ENCODE data around the gene KRTAP10-11.
"Not testable (repeated sequence)": the region's sequence is repeated elsewhere in the genome, so short reads cannot be mapped to it uniquely, and the experiment has no call there.

GRCh38 chr21:44601091-44601490 lies 45.1 kb upstream of the KRTAP10-11 start:
- not testable (repeated sequence) for TF ChIP-seq TAF1 (IDR thresholded peaks at IDR 0.05; ENCODE audit: borderline replicate concordance, low read depth, low read length); POLR2AphosphoS5 (IDR thresholded peaks at IDR 0.05; ENCODE audit: low read depth, low read length)

Data from GM12892 (cell line).